ENCODE measurements around the gene CPS1.

Gene CPS1

GRCh38 chr2:210556329-210556980, at the start of gene CPS1:
TSS of gene CPS1 (plus strand) at chr2:210556599. CDS start at chr2:210556734, 135 bp downstream.
- DNase-seq, result no peak

DNA sequence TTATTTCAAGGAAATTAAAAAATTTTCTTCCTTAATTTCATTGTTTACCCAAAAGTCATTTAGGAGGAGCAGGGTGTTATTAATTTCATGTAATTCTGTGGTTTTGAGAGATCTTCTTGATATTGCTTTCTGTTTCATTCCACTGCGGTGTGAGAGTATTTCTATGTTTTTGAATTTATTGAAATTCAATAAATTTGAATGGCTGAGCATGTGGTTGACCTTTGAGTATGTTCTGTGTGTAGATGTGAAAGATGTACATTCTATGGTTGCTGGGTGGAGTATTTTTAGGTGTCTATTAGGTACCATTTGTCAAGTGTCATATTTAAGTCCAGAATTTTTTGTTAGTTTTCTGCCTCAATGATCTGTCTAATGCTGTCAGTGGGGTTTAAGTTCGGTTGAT, 40.5 kb upstream of the CPS1 start:
- DNase-seq, result no peak

- DNase-seq, result no peak
These were observed 39.1 kb upstream of the CPS1 start for GRCh38 chr2:210517264-210517663.

- no peak for DNase-seq
These were observed 36.8 kb upstream of the CPS1 start for GRCh38 chr2:210519594-210519993.

- no peak for DNase-seq
These were observed 34.0 kb upstream of the CPS1 start for GRCh38 chr2:210522399-210522798.

- no peak for DNase-seq
These were observed 32.6 kb upstream of the CPS1 start for GRCh38 chr2:210523650-210524289.

DNA sequence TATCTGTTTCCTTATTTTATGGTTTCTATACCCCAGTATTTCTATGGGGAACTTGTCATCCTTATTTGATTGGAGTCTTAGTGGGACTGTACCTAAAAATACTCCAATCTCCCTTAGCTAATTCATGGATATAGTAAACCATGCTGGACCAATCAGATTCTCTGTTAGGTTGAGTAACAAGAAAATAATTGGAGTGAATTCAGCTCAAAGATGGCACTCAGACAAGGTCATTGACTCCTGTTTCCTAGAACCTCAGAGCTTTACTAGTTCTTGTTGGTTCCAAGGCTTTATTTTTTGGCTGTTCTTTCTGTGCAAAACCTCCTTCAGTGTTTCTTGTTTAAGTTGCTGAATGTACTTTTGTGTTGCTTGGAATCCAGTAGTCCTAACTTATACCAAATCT, 31.9 kb upstream of the CPS1 start:
- no peak for DNase-seq

GRCh38 chr2:210527286-210527685, 29.1 kb upstream of the CPS1 start:
- no peak for DNase-seq

DNA sequence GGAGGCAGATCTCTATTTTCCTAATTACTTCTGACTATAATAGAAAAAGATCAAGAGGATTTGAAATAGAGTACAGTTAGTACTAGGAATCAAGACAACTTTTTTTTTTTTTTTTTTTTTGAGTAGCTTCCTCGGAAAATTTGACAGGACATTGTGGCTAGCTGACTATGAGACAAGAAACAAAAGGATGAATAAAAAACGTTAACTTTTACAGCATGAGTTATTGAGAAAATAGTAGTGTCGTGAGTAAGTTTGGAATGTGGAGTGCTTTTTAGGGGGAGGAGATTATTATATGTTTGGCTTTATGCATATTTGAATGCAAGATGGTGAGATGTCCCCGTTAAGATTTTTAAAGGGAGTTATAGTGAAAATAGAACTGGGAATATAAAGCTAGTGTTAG, 27.7 kb upstream of the CPS1 start:
- no peak for DNase-seq

- no peak for DNase-seq
These were observed 25.3 kb upstream of the CPS1 start for GRCh38 chr2:210531050-210531449.

DNA sequence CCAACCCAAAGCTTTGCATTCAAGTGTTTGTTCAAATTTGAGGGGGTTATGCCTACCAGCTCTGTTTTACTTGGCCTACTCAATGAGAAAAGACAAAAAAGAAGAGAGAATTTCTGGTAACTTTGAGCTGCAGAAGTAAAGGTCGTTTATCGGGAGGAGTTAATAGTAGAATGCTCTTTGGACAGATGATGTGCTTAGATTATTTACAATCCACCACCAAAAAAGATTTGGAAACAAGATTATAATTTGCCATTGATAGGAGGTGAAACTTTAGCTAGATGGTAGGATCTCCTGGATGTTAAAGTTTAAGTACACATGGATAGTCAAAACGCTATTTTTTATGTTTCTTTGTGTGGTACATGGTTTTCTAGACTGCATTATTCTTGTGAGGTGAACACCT, 24.9 kb upstream of the CPS1 start:
- no peak for DNase-seq

DNA sequence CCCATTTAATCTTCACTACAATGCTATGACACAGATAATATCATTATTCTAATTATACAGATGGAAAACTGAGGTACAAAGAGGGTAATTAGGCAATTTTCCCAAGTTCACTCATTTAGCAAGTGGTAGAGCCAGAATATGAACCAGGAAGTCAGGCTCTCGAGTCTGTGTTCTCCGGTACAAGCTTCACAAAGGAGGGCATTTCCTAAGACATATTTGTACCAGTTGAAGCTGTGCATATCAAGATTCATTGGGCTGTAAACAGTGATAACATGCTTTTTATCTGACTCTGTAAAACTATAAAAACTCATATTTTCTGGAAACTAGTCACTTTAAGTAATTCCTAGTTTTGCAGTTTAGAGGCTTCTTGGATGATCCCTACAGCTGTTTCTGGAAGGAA, 23.0 kb upstream of the CPS1 start:
- DNase-seq, result no peak

DNA sequence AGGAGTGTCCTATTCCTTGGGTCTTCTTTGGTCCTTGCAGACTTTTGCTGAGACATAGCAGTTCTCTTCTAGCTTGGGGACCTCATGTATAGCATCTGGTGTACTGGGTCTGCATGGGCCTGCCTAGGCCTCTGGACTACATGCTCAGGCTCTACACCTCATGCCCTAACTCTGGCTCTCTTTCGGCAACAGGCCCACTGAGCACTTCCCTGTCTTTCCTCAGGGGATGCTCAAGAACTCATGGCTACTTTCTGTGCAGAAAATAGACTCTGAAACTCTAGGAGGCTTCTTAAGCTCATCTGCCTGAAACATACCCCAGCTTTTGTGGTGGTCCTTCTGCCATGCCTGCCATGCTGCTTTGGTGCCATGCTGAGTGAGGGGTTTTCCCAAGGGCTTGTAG, 21.5 kb upstream of the CPS1 start:
- no peak for DNase-seq

- no peak for DNase-seq
These were observed 19.3 kb upstream of the CPS1 start for GRCh38 chr2:210536973-210537650.

- no peak for DNase-seq
These were observed 17.4 kb upstream of the CPS1 start for GRCh38 chr2:210539035-210539434.

DNA sequence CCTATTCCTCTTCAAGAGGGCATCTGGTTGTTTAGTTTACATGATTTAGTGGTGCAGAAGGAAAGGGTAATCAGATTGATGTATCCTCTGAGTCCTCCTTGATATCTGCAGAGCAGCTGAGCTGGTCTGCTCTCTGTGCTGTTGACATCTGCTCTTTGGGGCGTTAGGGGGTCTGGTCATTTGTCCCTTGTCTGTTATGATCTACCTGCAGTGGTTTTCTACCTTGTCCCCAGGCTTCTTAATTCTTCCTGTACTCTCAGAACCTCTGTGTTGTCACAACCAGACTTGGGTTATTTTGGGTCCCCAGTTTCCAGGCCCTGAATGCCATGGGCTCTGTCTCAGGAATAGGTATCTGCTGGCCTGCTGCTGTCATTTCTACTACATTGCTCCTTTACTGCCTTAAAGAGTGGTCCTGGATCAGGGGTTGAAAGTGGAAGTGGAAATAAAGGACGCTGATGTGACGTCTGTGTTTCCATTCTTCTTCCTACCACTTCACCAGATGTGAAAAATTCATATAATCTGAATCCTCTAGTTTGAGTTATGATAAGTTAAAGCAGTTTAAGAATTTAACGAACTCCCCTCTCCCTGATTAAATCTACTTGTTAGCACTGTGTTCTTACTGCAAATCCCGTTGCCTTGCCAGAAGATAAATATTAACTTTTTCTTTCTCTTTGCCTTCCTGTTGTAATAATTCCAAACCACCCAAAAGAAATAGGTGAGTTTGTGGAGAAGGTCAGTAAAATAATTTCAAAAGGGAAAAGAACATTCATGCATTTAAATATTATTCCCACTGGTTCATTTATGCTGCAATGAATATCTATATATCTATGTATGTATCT, 16.6 kb upstream of the CPS1 start:
- no peak for DNase-seq

GRCh38 chr2:210540471-210540870, 15.9 kb upstream of the CPS1 start:
- DNase-seq, result no peak

DNA sequence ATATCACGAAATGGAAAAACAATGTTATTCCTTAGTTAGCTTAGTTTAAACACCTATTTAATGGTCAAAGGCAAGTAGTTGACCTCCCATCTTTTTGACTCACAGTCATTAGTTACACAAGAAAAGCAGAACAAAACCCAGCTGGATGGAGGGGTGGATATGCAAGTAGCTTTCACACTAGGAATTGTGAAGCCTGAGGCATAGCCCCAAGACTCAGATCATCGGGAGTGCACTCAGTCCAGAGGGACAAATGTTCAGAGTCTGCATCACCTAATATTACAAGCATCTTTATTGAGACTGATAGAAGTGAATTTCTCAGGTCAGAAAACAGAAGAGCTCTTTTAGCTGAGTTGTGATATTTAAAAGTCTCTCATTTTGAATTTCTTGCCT, 15.5 kb upstream of the CPS1 start:
- no peak for DNase-seq

- no peak for DNase-seq
These were observed 15.0 kb upstream of the CPS1 start for GRCh38 chr2:210541290-210541902.

- no peak for DNase-seq
These were observed 12.3 kb upstream of the CPS1 start for GRCh38 chr2:210544007-210544590.

DNA sequence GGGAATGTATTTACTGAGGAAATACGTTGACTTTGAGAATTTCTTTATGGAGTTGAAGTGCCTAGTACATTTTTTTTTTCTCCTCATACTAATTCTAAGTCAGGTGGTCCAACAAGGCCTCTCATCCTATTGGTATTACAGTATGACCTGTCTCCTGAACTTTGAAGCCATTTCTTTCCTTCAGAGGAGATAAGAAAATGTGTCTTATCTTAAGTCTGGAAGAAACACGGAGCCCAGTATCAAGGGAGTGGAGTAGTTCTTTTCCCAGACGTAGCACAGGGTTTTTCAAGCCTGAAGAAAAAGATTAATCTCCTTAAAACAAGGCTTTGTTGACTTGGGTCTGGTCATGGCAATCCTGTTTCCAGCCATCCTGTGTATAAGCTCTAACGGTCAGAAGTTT, 11.6 kb upstream of the CPS1 start:
- DNase-seq, result no peak

DNA sequence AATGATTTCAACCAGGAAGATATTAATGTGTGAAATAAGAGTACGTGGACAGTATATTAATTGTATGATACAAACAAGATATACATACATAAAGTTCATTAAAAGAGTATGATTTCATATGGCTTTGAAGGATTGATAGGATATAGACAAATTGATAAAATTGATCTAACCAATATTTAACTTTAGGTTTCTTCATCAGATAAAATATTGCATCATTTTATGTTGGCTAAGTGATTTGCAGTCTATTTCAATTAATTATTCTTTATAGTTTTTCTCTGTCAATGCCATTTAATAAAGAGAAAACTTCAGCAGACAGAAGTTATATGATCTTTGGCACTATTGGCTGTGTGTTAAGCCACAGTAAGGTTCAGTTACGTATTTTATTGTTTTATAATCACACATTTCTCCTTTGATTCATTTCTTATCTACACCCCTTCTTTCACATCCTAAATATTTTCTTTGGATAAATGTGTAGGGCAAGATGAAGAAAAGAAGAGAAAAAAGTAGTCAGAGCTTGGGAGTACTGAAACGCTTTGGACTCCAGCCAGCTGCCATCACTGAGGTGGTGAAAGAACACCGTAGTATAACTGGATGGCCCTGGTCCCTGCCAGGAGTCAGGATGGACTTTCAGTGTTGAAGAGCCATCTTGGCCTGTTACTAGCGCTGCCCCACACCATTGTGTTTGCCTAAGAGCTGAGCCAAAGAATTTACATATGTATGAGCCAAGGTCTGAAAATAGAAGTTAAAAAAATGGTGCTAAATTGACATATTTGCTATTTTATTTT, 9.8 kb upstream of the CPS1 start:
- DNase-seq, result no peak

Data from activated CD4-positive, alpha-beta T cell treated with anti-CD3 and anti-CD28 coated beads, Interleukin-2, Interleukin-6, amounts not matched to agents 100 ng/mL and 50 ng/mL, durations not matched to agents 16 hours and 8 hours (primary cell).